ENCODE measurements around the gene CCR7.

Gene CCR7

DNA sequence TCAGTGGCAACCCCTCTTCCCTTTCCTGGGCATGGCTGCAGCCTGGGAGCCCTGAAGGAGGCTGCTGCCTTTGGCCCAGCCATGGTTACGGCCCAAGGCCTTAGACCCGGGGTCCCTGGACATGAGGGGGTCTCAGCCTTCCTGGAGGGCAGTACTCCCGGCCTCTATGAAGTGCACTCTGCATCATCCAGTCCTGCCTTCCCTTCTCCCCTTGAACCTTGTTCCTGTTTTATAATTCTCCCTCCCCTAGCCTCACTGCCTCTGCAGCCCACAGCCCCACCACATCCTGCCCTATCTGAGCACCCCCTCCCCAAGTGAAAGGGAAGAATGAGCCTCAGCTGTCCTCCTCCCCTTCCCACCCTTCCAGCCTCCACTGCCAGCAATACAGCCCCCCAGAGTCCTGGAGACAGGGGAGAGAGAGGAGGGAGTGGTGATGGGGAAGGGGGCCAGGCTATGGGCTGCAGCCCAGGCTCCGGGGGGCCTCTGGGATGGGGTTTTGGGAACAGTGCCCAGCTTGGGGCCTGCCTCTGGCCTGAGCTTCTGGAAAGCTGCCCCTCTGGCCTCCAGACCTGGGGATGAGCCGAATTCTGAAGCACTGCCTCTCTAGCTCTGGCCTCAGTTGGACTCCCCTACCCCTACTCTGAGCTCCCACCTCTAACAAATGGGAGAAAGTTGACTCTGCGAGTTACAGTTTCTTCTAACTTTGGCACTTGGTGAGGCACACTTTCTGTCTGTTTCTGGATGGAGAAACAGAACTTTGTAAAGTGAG is 7.6 kb downstream of the CCR7 start:
- Histone ChIP-seq H3K4me3 (ENCODE audit: low read depth, low read length) (no peak overlapping the region), H3K9ac (no peak overlapping the region), H3K27ac (peak overlapping the region; percentile 39), H3K4me1 (no peaks in the 10 kb centered on the region), H2AFZ (no peak overlapping the region), H3K36me3 (ENCODE audit: control insufficient read depth, insufficient read depth, low read length) (no peaks in the 10 kb centered on the region), H3K27me3 (ENCODE audit: control insufficient read depth, insufficient read depth, low read length) (no peaks in the 10 kb centered on the region), H3K9me3 (ENCODE audit: control insufficient read depth, low read length) (no peaks in the 10 kb centered on the region), H3K79me2 (no peaks in the 10 kb centered on the region), H3K4me2 (ENCODE audit: low read length) (no peak overlapping the region)
- TF ChIP-seq, protein P1, sequence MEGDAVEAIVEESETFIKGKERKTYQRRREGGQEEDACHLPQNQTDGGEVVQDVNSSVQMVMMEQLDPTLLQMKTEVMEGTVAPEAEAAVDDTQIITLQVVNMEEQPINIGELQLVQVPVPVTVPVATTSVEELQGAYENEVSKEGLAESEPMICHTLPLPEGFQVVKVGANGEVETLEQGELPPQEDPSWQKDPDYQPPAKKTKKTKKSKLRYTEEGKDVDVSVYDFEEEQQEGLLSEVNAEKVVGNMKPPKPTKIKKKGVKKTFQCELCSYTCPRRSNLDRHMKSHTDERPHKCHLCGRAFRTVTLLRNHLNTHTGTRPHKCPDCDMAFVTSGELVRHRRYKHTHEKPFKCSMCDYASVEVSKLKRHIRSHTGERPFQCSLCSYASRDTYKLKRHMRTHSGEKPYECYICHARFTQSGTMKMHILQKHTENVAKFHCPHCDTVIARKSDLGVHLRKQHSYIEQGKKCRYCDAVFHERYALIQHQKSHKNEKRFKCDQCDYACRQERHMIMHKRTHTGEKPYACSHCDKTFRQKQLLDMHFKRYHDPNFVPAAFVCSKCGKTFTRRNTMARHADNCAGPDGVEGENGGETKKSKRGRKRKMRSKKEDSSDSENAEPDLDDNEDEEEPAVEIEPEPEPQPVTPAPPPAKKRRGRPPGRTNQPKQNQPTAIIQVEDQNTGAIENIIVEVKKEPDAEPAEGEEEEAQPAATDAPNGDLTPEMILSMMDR (IDR thresholded peaks at IDR 0.05) = no peak

DNA sequence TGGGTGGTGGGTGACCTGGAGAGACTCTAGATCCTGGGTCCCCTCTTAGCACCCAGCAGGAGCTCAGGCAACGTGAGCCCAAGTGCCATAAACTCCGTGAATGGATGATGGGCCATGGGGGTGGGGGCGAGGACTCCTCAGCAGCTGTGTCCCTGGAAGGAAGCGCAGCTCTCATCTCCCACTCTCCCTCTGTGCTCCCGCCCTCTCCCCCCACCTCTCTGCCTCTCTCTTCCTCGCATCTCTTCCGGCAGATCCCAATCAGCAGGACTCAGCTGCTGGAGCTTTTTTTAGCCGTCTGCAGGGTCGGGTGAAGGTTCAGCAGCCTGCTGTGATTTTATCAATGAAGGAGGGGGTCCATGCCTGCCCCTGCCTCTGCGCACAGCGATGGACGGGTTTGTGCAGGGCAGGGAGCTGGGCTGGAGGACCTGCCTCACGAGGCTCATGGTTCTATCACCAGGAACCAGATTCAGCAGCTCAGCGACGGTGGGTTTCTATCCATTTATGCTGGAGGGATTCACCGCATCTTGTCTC is 8.3 kb downstream of the CCR7 start:
- Histone ChIP-seq H3K27me3 (ENCODE audit: control insufficient read depth, insufficient read depth, low read length) (no peaks in the 10 kb centered on the region), H3K4me1 (no peaks in the 10 kb centered on the region), H3K4me3 (ENCODE audit: low read depth, low read length) (no peak overlapping the region), H3K27ac (peak overlapping the region; percentile 57), H2AFZ (no peak overlapping the region), H3K79me2 (no peaks in the 10 kb centered on the region), H3K4me2 (ENCODE audit: low read length) (no peak overlapping the region), H3K36me3 (ENCODE audit: control insufficient read depth, insufficient read depth, low read length) (no peaks in the 10 kb centered on the region), H3K9ac (no peak overlapping the region), H3K9me3 (ENCODE audit: control insufficient read depth, low read length) (no peaks in the 10 kb centered on the region)
- TF ChIP-seq, protein P1 (IDR thresholded peaks at IDR 0.05) = no peak

DNA sequence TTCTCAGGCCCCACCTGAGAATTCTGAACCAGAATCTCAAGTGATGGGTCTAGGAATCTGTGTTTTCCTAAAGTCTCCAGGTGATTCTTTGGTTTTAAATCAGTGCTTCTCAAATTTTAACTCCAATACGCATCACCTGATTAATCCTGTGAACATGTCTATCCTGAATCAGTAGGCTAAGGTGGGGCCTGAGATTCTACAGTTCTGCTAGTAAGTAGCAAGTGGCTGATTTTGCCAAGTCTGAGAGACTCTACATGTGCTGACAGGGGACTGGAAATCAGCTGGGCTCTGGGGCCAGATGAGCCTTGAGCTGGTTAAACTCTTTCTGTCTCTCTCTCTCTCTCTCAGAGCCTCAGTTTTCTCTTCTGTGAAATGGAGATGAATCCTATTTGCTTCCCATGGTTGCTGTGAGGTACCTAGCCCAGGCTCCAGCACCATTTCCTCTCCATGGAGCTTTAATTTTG is 9.0 kb downstream of the CCR7 start:
- Histone ChIP-seq H3K27me3 (ENCODE audit: control insufficient read depth, insufficient read depth, low read length) (no peaks in the 10 kb centered on the region), H3K9ac (no peak overlapping the region), H3K4me1 (no peaks in the 10 kb centered on the region), H3K36me3 (ENCODE audit: control insufficient read depth, insufficient read depth, low read length) (no peaks in the 10 kb centered on the region), H2AFZ (no peak overlapping the region), H3K79me2 (no peaks in the 10 kb centered on the region), H3K4me3 (ENCODE audit: low read depth, low read length) (no peak overlapping the region), H3K4me2 (ENCODE audit: low read length) (no peak overlapping the region), H3K9me3 (ENCODE audit: control insufficient read depth, low read length) (no peaks in the 10 kb centered on the region), H3K27ac (peak overlapping the region; percentile 57)
- TF ChIP-seq, protein P1 (IDR thresholded peaks at IDR 0.05) = no peak

DNA sequence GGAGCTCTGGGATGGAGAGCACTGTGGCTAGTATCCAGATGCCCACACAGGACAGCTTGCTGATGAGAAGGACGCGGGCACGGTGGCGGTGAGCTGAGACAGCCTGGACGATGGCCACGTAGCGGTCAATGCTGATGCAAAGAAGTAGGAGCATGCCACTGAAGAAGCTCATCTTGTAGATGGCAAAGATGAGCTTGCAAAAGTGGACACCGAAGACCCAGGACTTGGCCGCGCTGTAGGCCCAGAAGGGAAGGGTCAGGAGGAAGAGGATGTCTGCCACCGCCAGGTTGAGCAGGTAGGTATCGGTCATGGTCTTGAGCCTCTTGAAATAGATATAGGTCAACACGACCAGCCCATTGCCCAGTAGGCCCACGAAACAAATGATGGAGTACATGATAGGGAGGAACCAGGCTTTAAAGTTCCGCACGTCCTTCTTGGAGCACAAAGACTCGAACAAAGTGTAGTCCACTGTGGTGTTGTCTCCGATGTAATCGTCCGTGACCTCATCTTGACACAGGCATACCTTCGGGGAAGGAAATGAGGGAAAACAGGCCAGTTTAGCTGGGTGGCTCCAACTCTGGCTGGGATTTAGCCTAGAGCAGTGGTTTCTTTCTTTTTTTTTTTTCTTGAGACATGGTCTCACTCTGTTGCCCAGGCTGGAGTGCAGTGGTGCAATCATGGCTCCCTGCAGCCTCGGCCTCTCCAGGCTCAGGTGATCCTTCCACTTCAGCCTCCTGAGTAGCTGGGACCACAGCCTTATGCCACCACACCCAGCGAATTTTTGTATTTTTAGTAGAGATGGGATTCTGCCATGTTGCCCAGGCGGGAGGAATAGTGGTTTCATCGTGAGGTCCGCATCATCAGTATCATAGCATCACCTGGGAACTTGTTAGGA is 9.7 kb downstream of the CCR7 start:
- no peak overlapping the region for H2AFZ ChIP-seq
- no peak overlapping the region for H3K4me2 ChIP-seq (ENCODE audit: low read length)
- H3K4me3 ChIP-seq (ENCODE audit: low read depth, low read length) = no peak overlapping the region
- H3K4me1 ChIP-seq = no peaks in the 10 kb centered on the region
- H3K9ac ChIP-seq = no peak overlapping the region
- TF ChIP-seq, protein P1 (IDR thresholded peaks at IDR 0.05) = no peak
- H3K27me3 ChIP-seq (ENCODE audit: control insufficient read depth, insufficient read depth, low read length) = no peaks in the 10 kb centered on the region
- H3K9me3 ChIP-seq (ENCODE audit: control insufficient read depth, low read length) = no peaks in the 10 kb centered on the region
- no peak overlapping the region for H3K27ac ChIP-seq
- no peaks in the 10 kb centered on the region for H3K36me3 ChIP-seq (ENCODE audit: control insufficient read depth, insufficient read depth, low read length)
- no peaks in the 10 kb centered on the region for H3K79me2 ChIP-seq

Measured in parathyroid adenoma (tissue), 2 donors.